K562 (cell line): Measurements from ENCODE around the gene COPA. TPM values are rescaled to one million over a fixed set of nuclear protein-coding genes. Genes with fewer than 3 reads are reported as not detected.
A peak's percentile ranks its signal among the peaks of the same experiment; 100 is the strongest.

Experiments
- CLOCK ChIP-seq: fragments of 250-450 bp; sonication (Bioruptor Pico); IDR thresholded peaks from 2 replicates; pipeline ENCODE4 v1.4.0; 2020; ENCODE audit warnings: mild to moderate bottlenecking, moderate library complexity, borderline replicate concordance
- FOXK1 ChIP-seq: sonication (generic); formaldehyde crosslinking; IDR thresholded peaks from 2 replicates; pipeline ENCODE4 v1.8.0; 2022; ENCODE audit warnings: missing genetic modification reagents, mild to moderate bottlenecking, borderline replicate concordance
- HDAC1 ChIP-seq, 2 experiments: fragments of 450-650 bp; IDR thresholded peaks; 2 replicates each; pipeline ENCODE4 v1.6.1; 2016 to 2017; ENCODE audit warnings: inconsistent platforms in 1 of 2, mild to moderate bottlenecking in 1 of 2, moderate library complexity in 1 of 2
- ILF3 ChIP-seq: fragments of 450-650 bp; IDR thresholded peaks from 2 replicates; pipeline ENCODE4 v1.6.1; 2018; ENCODE audit warnings: antibody characterized with exemption, mild to moderate bottlenecking, moderate library complexity, borderline replicate concordance
- KAT7 ChIP-seq: sonication (generic); formaldehyde crosslinking; IDR thresholded peaks from 2 replicates; pipeline ENCODE4 v1.8.0; 2022; ENCODE audit warnings: missing genetic modification reagents, mild to moderate bottlenecking, borderline replicate concordance
- KHSRP ChIP-seq: fragments of 450-650 bp; IDR thresholded peaks from 2 replicates; pipeline ENCODE4 v1.6.1; 2017
- NR2F6 ChIP-seq: fragments of 450-650 bp; formaldehyde crosslinking; IDR thresholded peaks from 2 replicates; pipeline ENCODE4 v1.4.0; 2020; ENCODE audit warnings: mild to moderate bottlenecking
- SIRT6 ChIP-seq: IDR thresholded peaks from one replicate; pipeline ENCODE4 v1.6.1; 2012; ENCODE audit warnings: low read depth, mild to moderate bottlenecking, control low read depth, inconsistent platforms, low read length, moderate library complexity
- TSHZ1 ChIP-seq: fragments of 250-450 bp; sonication (Bioruptor Pico); IDR thresholded peaks from 2 replicates; pipeline ENCODE4 v1.4.0; 2020; ENCODE audit warnings: mild to moderate bottlenecking, moderate library complexity
- ZKSCAN3 ChIP-seq: fragments of 250-450 bp; sonication (Bioruptor Pico); IDR thresholded peaks from 2 replicates; pipeline ENCODE4 v1.4.0; 2020
- ZNF146 ChIP-seq: IDR thresholded peaks from one replicate; pipeline ENCODE4 v1.6.1; 2018; ENCODE audit warnings: missing compliant biosample characterization; ENCODE audit not compliant: unreplicated experiment
- ZNF311 ChIP-seq: fragments of 250-450 bp; sonication (Bioruptor Pico); IDR thresholded peaks from 2 replicates; pipeline ENCODE4 v1.4.0; 2020; ENCODE audit warnings: mild to moderate bottlenecking, moderate library complexity
- ZNF41 ChIP-seq: fragments of 250-450 bp; sonication (Bioruptor Pico); conservative IDR thresholded peaks from 2 replicates; pipeline ENCODE4 v1.4.0; 2020; ENCODE audit warnings: mild to moderate bottlenecking
- ZNF583 ChIP-seq: fragments of 250-450 bp; sonication (Bioruptor Pico); IDR thresholded peaks from 2 replicates; pipeline ENCODE4 v1.4.0; 2020
- ZNF668 ChIP-seq: fragments of 250-450 bp; sonication (Bioruptor Pico); IDR thresholded peaks from 2 replicates; pipeline ENCODE4 v1.8.0; 2022; ENCODE audit warnings: mild to moderate bottlenecking, inconsistent platforms
- polyA plus RNA-seq, 8 experiments: library from polyadenylated mRNA; depleted of rRNA in 4 of 8; stranded (reverse) in 5 of 8; unstranded in 3 of 8; fragments of >200 nt; fragmentation: Nextera tagmentation in 2 of 8; fragmentation: Illumina TruSeq in 1 of 8; extraction: Ambion mirVana in 2 of 8; extraction: Trizol in 1 of 8; gene quantifications; 2 replicates each; pipeline versions ENCODE4 v1.2.1 to v1.2.3, GENCODE V29; 2011 to 2014; ENCODE audit warnings: inconsistent platforms in 1 of 8, missing spikeins in 1 of 8
- total RNA-seq, 7 experiments: library from RNA; depleted of rRNA in 6 of 7; stranded (reverse); fragments of >200 nt in 6 of 7; fragmentation: Illumina TruSeq in 2 of 7; extraction: Trizol in 2 of 7; gene quantifications; 2 replicates each; pipeline versions ENCODE4 v1.2.1 to v1.2.3, GENCODE V29; 2011 to 2021; ENCODE audit warnings: low replicate concordance in 1 of 7
- TF ChIP-seq, protein P1 (sequence below): fragments of 450-650 bp; conservative IDR thresholded peaks from 2 replicates; pipeline ENCODE4 v1.6.1; 2016; ENCODE audit warnings: missing genetic modification characterization, low read depth, mild to moderate bottlenecking, control low read depth, missing compliant biosample characterization

Gene COPA
- total and polyA plus RNA-seq, 9 of the 15 experiments (the other 6 are each of a cell fraction or from before 2014, with no cell fraction given), result 49.8 to 222 (median 110) TPM

DNA sequence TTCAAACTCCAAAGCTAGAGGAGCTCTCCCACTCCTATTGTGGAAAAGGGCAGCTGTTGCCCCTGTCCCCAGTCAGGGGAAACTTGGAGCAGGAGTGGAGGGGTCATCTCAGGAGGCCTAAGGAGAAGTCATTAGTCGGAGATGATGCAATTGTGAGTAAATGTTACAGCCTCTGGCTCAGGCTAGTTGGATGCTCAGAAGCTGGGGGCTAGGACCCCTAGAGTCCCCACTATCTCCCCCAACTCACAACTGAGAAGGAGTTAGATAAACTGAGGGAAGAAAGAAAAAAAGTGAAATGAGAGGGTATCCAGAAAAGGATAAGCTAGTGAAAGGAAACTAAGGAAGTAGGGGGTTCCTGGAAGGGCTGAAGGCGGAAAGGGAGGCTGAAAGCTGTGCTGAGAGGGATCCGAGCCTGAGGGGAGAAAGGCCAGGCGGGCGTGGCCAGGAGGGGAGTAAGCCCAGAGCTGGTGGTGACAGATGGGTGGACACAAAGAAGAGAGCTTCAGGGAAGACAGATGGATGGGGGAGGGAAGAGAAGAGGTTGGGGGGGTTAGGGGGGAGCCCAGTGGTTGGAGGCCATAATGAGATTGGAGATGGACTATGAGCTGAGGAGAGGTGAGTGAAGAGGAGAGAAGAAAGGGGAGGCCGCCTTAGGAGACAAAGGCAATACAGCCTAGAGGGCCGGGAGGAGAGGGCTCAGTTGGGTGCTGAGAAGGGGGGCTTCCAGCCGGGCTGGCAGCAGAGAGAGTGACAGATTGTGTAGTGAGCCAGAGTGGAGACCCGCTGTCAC lies 19.3 kb upstream of the COPA start (continued):
- TF ChIP-seq KAT7 (CRISPR knock-in tag) (no peak), ZNF41 (CRISPR knock-in tag) (no peak), HDAC1 (IDR thresholded peaks at IDR 0.05) (no peak; a peak in 1 of 4 replicates), KHSRP (no peak), TSHZ1 (CRISPR knock-in tag) (0 out of 2 replicates have a peak, but pooled peaks have one; percentile 37), ILF3 (no peak), CLOCK (no peak), ZNF146 (CRISPR knock-in tag) (no peak), ZNF583 (peak; percentile 70; the same call in 1 of the 2 replicates), ZNF311 (CRISPR knock-in tag) (no peak; the same call in 1 of the 2 replicates), ZNF668 (CRISPR knock-in tag) (no peak), NR2F6 (CRISPR knock-in tag) (no peak), FOXK1 (CRISPR knock-in tag) (no peak), SIRT6 (no peak), ZKSCAN3 (no peak)
- TF ChIP-seq, protein P1, sequence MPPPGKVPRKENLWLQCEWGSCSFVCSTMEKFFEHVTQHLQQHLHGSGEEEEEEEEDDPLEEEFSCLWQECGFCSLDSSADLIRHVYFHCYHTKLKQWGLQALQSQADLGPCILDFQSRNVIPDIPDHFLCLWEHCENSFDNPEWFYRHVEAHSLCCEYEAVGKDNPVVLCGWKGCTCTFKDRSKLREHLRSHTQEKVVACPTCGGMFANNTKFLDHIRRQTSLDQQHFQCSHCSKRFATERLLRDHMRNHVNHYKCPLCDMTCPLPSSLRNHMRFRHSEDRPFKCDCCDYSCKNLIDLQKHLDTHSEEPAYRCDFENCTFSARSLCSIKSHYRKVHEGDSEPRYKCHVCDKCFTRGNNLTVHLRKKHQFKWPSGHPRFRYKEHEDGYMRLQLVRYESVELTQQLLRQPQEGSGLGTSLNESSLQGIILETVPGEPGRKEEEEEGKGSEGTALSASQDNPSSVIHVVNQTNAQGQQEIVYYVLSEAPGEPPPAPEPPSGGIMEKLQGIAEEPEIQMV, result no peak
